H9 (cell line): ENCODE data around the gene CCDC33. TPM values are rescaled to one million over a fixed set of nuclear protein-coding genes. Genes with fewer than 3 reads are reported as not detected.
A peak's percentile ranks its signal among the peaks of the same experiment; 100 is the strongest.

Source experiments
- DNase-seq: peaks from one replicate; pipeline ENCODE4 v3.0.0-alpha.2; 2017
- H2AFZ ChIP-seq: one replicate; pipeline ENCODE4 v1.6.1; 2013; ENCODE audit warnings: mild to moderate bottlenecking, low read length, control low read depth, moderate library complexity
- H2AK5ac ChIP-seq: 2 replicates; pipeline ENCODE4 v1.6.1; 2013; ENCODE audit warnings: low read length, control low read depth, mixed read lengths; ENCODE audit not compliant: insufficient read length
- H2BK120ac ChIP-seq: one replicate; pipeline ENCODE4 v1.6.1; 2013; ENCODE audit warnings: low read depth, mild to moderate bottlenecking, low read length, control low read depth, inconsistent platforms; ENCODE audit not compliant: poor library complexity, severe bottlenecking
- H2BK12ac ChIP-seq: 2 replicates; pipeline ENCODE4 v1.6.1; 2013; ENCODE audit warnings: low read length, control low read depth, mixed read lengths, low read depth; ENCODE audit not compliant: insufficient read length
- H2BK15ac ChIP-seq: 2 replicates; pipeline ENCODE4 v1.6.1; 2013; ENCODE audit warnings: low read depth, low read length, control low read depth
- H2BK20ac ChIP-seq: one replicate; pipeline ENCODE4 v1.6.1; 2013; ENCODE audit warnings: low read depth, mild to moderate bottlenecking, low read length, control low read depth, inconsistent platforms; ENCODE audit not compliant: poor library complexity, severe bottlenecking
- H2BK5ac ChIP-seq: 2 replicates; pipeline ENCODE4 v1.6.1; 2013; ENCODE audit warnings: low read length, control low read depth, mixed read lengths; ENCODE audit not compliant: insufficient read length
- H3K14ac ChIP-seq: 2 replicates; pipeline ENCODE4 v1.6.1; 2013; ENCODE audit warnings: low read length, control low read depth; ENCODE audit not compliant: insufficient read depth
- H3K18ac ChIP-seq: 2 replicates; pipeline ENCODE4 v1.6.1; 2013; ENCODE audit warnings: low read depth, mild to moderate bottlenecking, mixed read lengths, low read length, control low read depth; ENCODE audit not compliant: insufficient read length
- H3K23ac ChIP-seq: 2 replicates; pipeline ENCODE4 v1.6.1; 2013; ENCODE audit warnings: low read length, control low read depth, mixed read lengths, low read depth; ENCODE audit not compliant: insufficient read length
- H3K23me2 ChIP-seq: 2 replicates; pipeline ENCODE4 v1.6.1; 2013; ENCODE audit warnings: low read depth, mild to moderate bottlenecking, mixed read lengths, low read length, control low read depth; ENCODE audit not compliant: insufficient read length, poor library complexity, severe bottlenecking
- H3K27ac ChIP-seq: 2 replicates; pipeline ENCODE4 v1.5.1; 2013; ENCODE audit warnings: low read length, control low read depth, mixed read lengths, low read depth; ENCODE audit not compliant: insufficient read length
- H3K27me3 ChIP-seq: 2 replicates; pipeline ENCODE4 v1.6.1; 2013; ENCODE audit warnings: low read length, control low read depth, inconsistent platforms; ENCODE audit not compliant: insufficient read depth
- H3K4ac ChIP-seq: 2 replicates; pipeline ENCODE4 v1.6.1; 2013; ENCODE audit warnings: low read depth, mild to moderate bottlenecking, control low read depth, inconsistent platforms, low read length, moderate library complexity
- H3K4me1 ChIP-seq: 2 replicates; pipeline ENCODE4 v1.6.1; 2013; ENCODE audit warnings: low read length, control low read depth, inconsistent platforms; ENCODE audit not compliant: insufficient read depth
- H3K4me2 ChIP-seq: 2 replicates; pipeline ENCODE4 v1.6.1; 2013; ENCODE audit warnings: low read length, control low read depth, mixed read lengths; ENCODE audit not compliant: insufficient read length, insufficient read depth
- H3K56ac ChIP-seq: 2 replicates; pipeline ENCODE4 v1.6.1; 2013; ENCODE audit warnings: low read depth, mild to moderate bottlenecking, mixed read lengths, low read length, control low read depth; ENCODE audit not compliant: insufficient read length
- H3K79me1 ChIP-seq: 2 replicates; pipeline ENCODE4 v1.6.1; 2013; ENCODE audit warnings: low read depth, mild to moderate bottlenecking, moderate library complexity, low read length, control low read depth, inconsistent platforms; ENCODE audit not compliant: insufficient read depth, poor library complexity, severe bottlenecking
- H3K79me2 ChIP-seq: 2 replicates; pipeline ENCODE4 v1.6.1; 2013; ENCODE audit warnings: low read length, control low read depth, inconsistent platforms; ENCODE audit not compliant: insufficient read depth
- H3K9ac ChIP-seq: 2 replicates; pipeline ENCODE4 v1.6.1; 2013; ENCODE audit warnings: low read length, control low read depth, mixed read lengths; ENCODE audit not compliant: insufficient read length; ENCODE audit errors: extremely low read depth
- H3K9me3 ChIP-seq: one replicate; pipeline ENCODE4 v1.6.1; 2013; ENCODE audit warnings: low read depth, low read length, inconsistent platforms; ENCODE audit not compliant: control insufficient read depth
- H3T11ph ChIP-seq: one replicate; pipeline ENCODE4 v1.6.1; 2013; ENCODE audit warnings: mild to moderate bottlenecking, low read length, control low read depth, inconsistent platforms
- H4K20me1 ChIP-seq: one replicate; pipeline ENCODE4 v1.6.1; 2013; ENCODE audit not compliant: control insufficient read depth, insufficient read length, insufficient read depth
- H4K5ac ChIP-seq: 2 replicates; pipeline ENCODE4 v1.6.1; 2013; ENCODE audit warnings: low read depth, mild to moderate bottlenecking, mixed read lengths, low read length, control low read depth; ENCODE audit not compliant: insufficient read length
- H4K8ac ChIP-seq: replicated peaks from 2 replicates; pipeline ENCODE4 v1.6.1; 2013; ENCODE audit warnings: low read length, control low read depth, mixed read lengths, low read depth; ENCODE audit not compliant: insufficient read length
- H4K91ac ChIP-seq: 2 replicates; pipeline ENCODE4 v1.6.1; 2013; ENCODE audit warnings: low read depth, mild to moderate bottlenecking, moderate library complexity, mixed read lengths, low read length, control low read depth; ENCODE audit not compliant: insufficient read length
- H3K27ac Mint-ChIP-seq, 3 experiments: 2 replicates in 2 of 3; 3 replicates in 1 of 3; pipeline ENCODE4 v1.8.0; 2020 to 2021; ENCODE audit warnings: mixed read lengths in 3 of 3, mild to moderate bottlenecking in 1 of 3, moderate library complexity in 1 of 3
- H3K27me3 Mint-ChIP-seq: 2 replicates; pipeline ENCODE4 v1.8.0; 2021; ENCODE audit warnings: low read depth, mild to moderate bottlenecking, moderate library complexity, mixed read lengths
- H3K36me3 Mint-ChIP-seq, 3 experiments: 2 replicates in 2 of 3; 3 replicates in 1 of 3; pipeline ENCODE4 v1.8.0; 2020 to 2021; ENCODE audit warnings: low read depth in 3 of 3, mixed read lengths in 3 of 3; ENCODE audit not compliant: insufficient read depth in 1 of 3
- H3K4me1 Mint-ChIP-seq, 2 experiments: 2 replicates each; pipeline ENCODE4 v1.8.0; 2020; ENCODE audit warnings: mixed read lengths in 2 of 2
- H3K4me3 Mint-ChIP-seq, 2 experiments: 2 replicates in 1 of 2; 3 replicates in 1 of 2; pipeline ENCODE4 v1.8.0; 2020 to 2021; ENCODE audit warnings: mild to moderate bottlenecking in 2 of 2, mixed read lengths in 2 of 2, moderate library complexity in 1 of 2
- H3K9me3 Mint-ChIP-seq, 2 experiments: 2 replicates in 1 of 2; 3 replicates in 1 of 2; pipeline ENCODE4 v1.8.0; 2020; ENCODE audit warnings: mild to moderate bottlenecking in 2 of 2, mixed read lengths in 2 of 2, moderate library complexity in 1 of 2
- CTCF ChIP-seq: fragments of 200-600 bp; sonication (generic); conservative IDR thresholded peaks from 3 replicates; pipeline ENCODE4 v1.8.0; 2021; ENCODE audit warnings: antibody characterized with exemption, mild to moderate bottlenecking
- WGBS: extraction: QIAGEN DNeasy Blood & Tissue Kit; methylation state at CpG from one replicate; pipeline ENCODE4 v1.1.7; 2013; ENCODE audit warnings: missing lambda C conversion rate, low lambda C conversion rate, mixed read lengths; ENCODE audit not compliant: insufficient read length; ENCODE audit errors: extremely low coverage; 5-methylcytosine and 5-hydroxymethylcytosine counted together
- total RNA-seq: library from RNA; stranded (reverse); gene quantifications from 2 replicates; pipeline ENCODE4 v1.2.1, GENCODE V29; 2021

Gene CCDC33
- total RNA-seq, 1 experiment from 2014 or later = 4.6 TPM

GRCh38 chr15:74307827-74308811 lies 72.0 kb downstream of the CCDC33 start:
- Histone ChIP-seq H4K20me1 (no peaks in the 10 kb centered on the region), H4K91ac (no peak overlapping the region), H3K27me3 (no peaks in the 10 kb centered on the region; the same call in 1 of the 2 replicates), H3K56ac (no peak overlapping the region), H2BK12ac (no peak overlapping the region), H3K23me2 (no peaks in the 10 kb centered on the region), H3T11ph (no peak overlapping the region), H3K79me2 (no peaks in the 10 kb centered on the region), H3K79me1 (no peaks in the 10 kb centered on the region), H4K8ac (no peak overlapping the region), H3K4me1 (peaks cover 4% of the 10 kb centered on the region; the same call in 1 of the 2 replicates), H2AFZ (no peak overlapping the region), H2BK120ac (no peak overlapping the region), H3K14ac (no peak overlapping the region), H3K9me3 (no peaks in the 10 kb centered on the region), H3K9ac (no peak overlapping the region), H3K23ac (no peak overlapping the region), H3K27ac (no peak overlapping the region), H3K18ac (no peak overlapping the region), H2AK5ac (no peak overlapping the region), H3K4me2 (no peak overlapping the region), H4K5ac (no peak overlapping the region), H2BK5ac (no peak overlapping the region), H2BK15ac (no peak overlapping the region), H2BK20ac (no peak overlapping the region), H3K4ac (no peak overlapping the region)
- Mint-ChIP-seq H3K4me1 (peaks cover 45 to 78% of the 10 kb centered on the region in 2 experiments), H3K9me3 (no peaks in the 10 kb centered on the region; a peak in 1 of 5 replicates), H3K27me3 (peaks cover 62% of the 10 kb centered on the region), H3K27ac (peak overlapping the region in 1 of 3 experiments; percentile 17; a peak in 2 of 7 replicates), H3K36me3 (no peaks in the 10 kb centered on the region), H3K4me3 (peak overlapping the region in 1 of 2 experiments; percentile 25; a peak in 2 of 5 replicates)
- peak; percentile 67 for DNase-seq
- TF ChIP-seq CTCF = peak; percentile 74
- WGBS = no CpG with 5 or more reads among the region's 19 CpGs
